ENCODE measurements around the gene EFTUD2. TPM values are rescaled to one million over a fixed set of nuclear protein-coding genes. Genes with fewer than 3 reads are reported as not detected.

The EFTUD2 gene
- total and polyA plus RNA-seq, 2 of the 13 experiments (the other 11 are each of a cell fraction or from before 2014, with no cell fraction given) = 111 to 137 TPM

- TF ChIP-seq E2F1 (CRISPR knock-in tag; IDR thresholded peaks at IDR 0.05) (0 out of 2 replicates have a peak, but pooled peaks have one; percentile 28), CBFB (CRISPR knock-in tag; IDR thresholded peaks at IDR 0.05) (no peak), ZZZ3 (CRISPR knock-in tag; IDR thresholded peaks at IDR 0.05; ENCODE audit: borderline replicate concordance) (no peak), ZNF687 (CRISPR knock-in tag; IDR thresholded peaks at IDR 0.05) (peak; percentile 50; the same call in 1 of the 2 replicates), TCF7 (IDR thresholded peaks at IDR 0.05; ENCODE audit: low read depth) (no peak), ZBTB34 (CRISPR knock-in tag; IDR thresholded peaks at IDR 0.05) (no peak), ZFP62 (CRISPR knock-in tag; IDR thresholded peaks at IDR 0.05) (no peak), DMAP1 (CRISPR knock-in tag; IDR thresholded peaks at IDR 0.05) (no peak), SNAPC4 (CRISPR knock-in tag; IDR thresholded peaks at IDR 0.05) (no peak), IRX3 (CRISPR knock-in tag; IDR thresholded peaks at IDR 0.05; ENCODE audit: borderline replicate concordance, low read depth) (no peak), TFAP4 (IDR thresholded peaks at IDR 0.05; ENCODE audit: borderline replicate concordance, low read depth) (no peak), DBP (CRISPR knock-in tag; IDR thresholded peaks at IDR 0.05; ENCODE audit: not compliant biosample characterization) (no peak)
These were observed 69.5 kb downstream of the EFTUD2 start, which contains the start of gene GJC1 (continued) for GRCh38 chr17:44829523-44830358.
